ENCODE data around the gene C1QTNF1. TPM values are rescaled to one million over a fixed set of nuclear protein-coding genes. Genes with fewer than 3 reads are reported as not detected.

The C1QTNF1 gene
- total RNA-seq, 1 experiment from 2014 or later = 6.3 TPM

DNA sequence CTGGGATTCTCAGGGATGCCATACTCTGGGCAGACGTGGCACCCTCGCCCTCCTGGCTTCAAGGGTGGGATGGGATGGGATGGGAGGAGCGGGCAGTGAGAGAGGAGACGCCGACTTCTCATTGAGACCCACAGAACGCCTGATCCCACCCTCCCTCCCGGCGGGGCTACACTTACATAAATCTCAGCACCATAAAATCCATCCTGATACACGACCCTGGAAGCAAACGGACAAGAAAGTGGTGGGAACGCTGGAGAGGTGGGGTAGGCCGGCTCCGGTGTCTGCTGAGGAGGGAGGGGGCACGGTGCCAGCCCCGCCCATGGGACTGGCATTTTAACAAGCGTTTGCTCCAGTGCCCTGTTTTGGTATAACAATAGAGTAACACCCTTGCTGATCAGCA is 72.5 kb downstream of the C1QTNF1 start:
- H3K27ac ChIP-seq (ENCODE audit: low read depth, low read length, poor library complexity, severe bottlenecking) = no peak overlapping the region
- DNase-seq (ENCODE audit: low spot score) = no peak
- no peak overlapping the region for H3K4me3 ChIP-seq (ENCODE audit: low read depth, low read length, poor library complexity, severe bottlenecking)
- CTCF ChIA-PET = no interaction called here
- BruUV-seq (replicated peaks) = no TSS peak
- H3K36me3 ChIP-seq (ENCODE audit: insufficient read depth, low read length, poor library complexity, severe bottlenecking) = no peaks in the 10 kb centered on the region
- peaks cover 42% of the 10 kb centered on the region for H3K27me3 ChIP-seq (replicated peaks; ENCODE audit: insufficient read depth, low read depth, low read length, poor library complexity)
- TF ChIP-seq, protein P1, sequence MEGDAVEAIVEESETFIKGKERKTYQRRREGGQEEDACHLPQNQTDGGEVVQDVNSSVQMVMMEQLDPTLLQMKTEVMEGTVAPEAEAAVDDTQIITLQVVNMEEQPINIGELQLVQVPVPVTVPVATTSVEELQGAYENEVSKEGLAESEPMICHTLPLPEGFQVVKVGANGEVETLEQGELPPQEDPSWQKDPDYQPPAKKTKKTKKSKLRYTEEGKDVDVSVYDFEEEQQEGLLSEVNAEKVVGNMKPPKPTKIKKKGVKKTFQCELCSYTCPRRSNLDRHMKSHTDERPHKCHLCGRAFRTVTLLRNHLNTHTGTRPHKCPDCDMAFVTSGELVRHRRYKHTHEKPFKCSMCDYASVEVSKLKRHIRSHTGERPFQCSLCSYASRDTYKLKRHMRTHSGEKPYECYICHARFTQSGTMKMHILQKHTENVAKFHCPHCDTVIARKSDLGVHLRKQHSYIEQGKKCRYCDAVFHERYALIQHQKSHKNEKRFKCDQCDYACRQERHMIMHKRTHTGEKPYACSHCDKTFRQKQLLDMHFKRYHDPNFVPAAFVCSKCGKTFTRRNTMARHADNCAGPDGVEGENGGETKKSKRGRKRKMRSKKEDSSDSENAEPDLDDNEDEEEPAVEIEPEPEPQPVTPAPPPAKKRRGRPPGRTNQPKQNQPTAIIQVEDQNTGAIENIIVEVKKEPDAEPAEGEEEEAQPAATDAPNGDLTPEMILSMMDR (conservative IDR thresholded peaks at IDR 0.05; ENCODE audit: low read depth, low read length) = no peak
- no peak for TF ChIP-seq EZH2 (IDR thresholded peaks at IDR 0.05; ENCODE audit: borderline replicate concordance, low read depth, low read length, poor library complexity, severe bottlenecking)
- intact Hi-C loops (cut with micrococcal nuclease; ENCODE audit: unreplicated experiment) = no loop called here
- H3K4me1 ChIP-seq (ENCODE audit: insufficient read depth, low read length, poor library complexity, severe bottlenecking) = no peaks in the 10 kb centered on the region
- no peaks in the 10 kb centered on the region for H3K9me3 ChIP-seq (ENCODE audit: low read depth, low read length, poor library complexity, severe bottlenecking)
- POLR2A ChIA-PET (ENCODE audit: low non-redundant PET) = no interaction called here

DNA sequence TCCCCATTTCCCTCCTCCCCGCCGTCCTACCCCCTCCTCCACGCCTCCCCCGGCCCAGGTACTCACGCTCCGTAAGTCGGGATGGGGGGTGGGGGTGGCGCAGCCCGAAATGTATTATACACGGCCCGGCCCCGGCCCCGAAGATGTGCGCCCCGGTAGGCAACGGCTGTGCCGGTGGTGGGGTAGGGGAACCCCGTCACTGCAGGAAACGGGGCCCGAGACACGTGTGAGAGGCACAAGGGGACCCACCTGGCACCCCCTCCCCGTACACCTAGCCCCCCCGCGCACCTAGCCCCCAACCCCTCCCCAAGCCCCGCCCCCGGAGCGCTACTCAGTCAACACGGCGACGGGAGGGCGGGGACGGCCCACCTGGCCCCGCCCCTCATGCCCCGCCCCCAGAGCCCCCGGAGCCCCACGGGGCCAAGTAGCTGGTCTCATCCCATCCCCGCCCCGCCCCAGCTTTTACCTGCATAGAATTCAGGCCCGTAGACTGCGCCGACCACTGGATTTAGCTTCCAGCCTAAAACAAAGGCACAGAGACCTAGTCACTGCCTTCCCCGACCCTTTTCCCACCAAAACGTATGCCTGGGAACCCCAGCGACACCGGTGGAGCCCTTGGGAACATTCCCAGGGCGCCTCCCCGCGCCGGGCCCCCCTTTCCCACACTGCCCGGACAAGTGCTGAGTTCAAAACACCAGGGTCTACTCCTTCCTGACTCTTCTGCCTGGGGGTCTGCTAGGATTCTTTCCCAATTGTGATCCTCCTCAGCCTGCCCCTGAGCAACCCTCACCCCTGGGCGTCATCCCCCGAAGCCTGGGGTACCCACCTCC is 73.5 kb downstream of the C1QTNF1 start:
- H3K27ac ChIP-seq (ENCODE audit: low read depth, low read length, poor library complexity, severe bottlenecking) = no peak overlapping the region
- H3K9me3 ChIP-seq (ENCODE audit: low read depth, low read length, poor library complexity, severe bottlenecking) = no peaks in the 10 kb centered on the region
- no peaks in the 10 kb centered on the region for H3K36me3 ChIP-seq (ENCODE audit: insufficient read depth, low read length, poor library complexity, severe bottlenecking)
- peaks cover 51% of the 10 kb centered on the region for H3K27me3 ChIP-seq (replicated peaks; ENCODE audit: insufficient read depth, low read depth, low read length, poor library complexity)
- intact Hi-C loops (cut with micrococcal nuclease; ENCODE audit: unreplicated experiment) = no loop called here
- POLR2A ChIA-PET (ENCODE audit: low non-redundant PET) = no interaction called here
- CTCF ChIA-PET = interaction anchor here (0.6 kb wide), 1 partner anchor 158 kb away, joined by 7 read pairs; no protein-coding TSS in a partner anchor
- no TSS peak for BruUV-seq (replicated peaks)
- H3K4me1 ChIP-seq (ENCODE audit: insufficient read depth, low read length, poor library complexity, severe bottlenecking) = no peaks in the 10 kb centered on the region
- H3K4me3 ChIP-seq (ENCODE audit: low read depth, low read length, poor library complexity, severe bottlenecking) = no peak overlapping the region
- DNase-seq (ENCODE audit: low spot score) = no peak
- TF ChIP-seq, protein P1 (conservative IDR thresholded peaks at IDR 0.05; ENCODE audit: low read depth, low read length) = no peak

DNA sequence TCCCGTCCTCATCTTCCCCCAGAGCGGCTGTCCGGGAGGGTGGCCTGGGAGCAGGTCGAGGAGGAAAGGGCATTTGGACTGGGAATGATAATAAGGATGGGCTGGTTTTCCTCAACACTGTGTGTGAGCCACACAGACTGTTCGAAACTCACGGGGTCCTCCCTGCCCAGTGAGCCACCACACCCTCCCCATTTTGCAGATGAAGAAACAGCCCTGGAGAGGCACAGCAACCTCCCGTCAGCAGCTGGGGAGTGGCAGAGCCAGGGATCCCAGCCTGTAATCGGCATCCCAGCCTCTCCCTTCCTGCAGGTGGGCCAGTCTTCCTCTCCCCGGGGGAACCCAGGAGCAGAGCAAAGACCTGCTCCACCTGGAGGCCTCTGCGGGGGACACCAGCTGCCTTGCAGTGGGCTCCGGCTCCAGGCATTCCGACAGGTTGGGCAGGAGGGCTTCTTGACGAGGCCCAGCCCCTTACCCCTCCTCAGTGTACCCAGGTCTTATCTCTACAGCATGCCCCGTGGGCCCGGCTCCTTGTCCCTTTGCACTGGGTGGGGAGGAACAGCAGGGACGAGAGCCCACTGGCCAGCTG is 74.4 kb downstream of the C1QTNF1 start:
- CTCF ChIA-PET = interaction anchor here (0.6 kb wide), 1 partner anchor 30 kb away, joined by 3 read pairs; no protein-coding TSS in a partner anchor
- peak; percentile 24 for TF ChIP-seq EZH2 (IDR thresholded peaks at IDR 0.05; ENCODE audit: borderline replicate concordance, low read depth, low read length, poor library complexity, severe bottlenecking)
- TF ChIP-seq, protein P1 (conservative IDR thresholded peaks at IDR 0.05; ENCODE audit: low read depth, low read length) = no peak
- Histone ChIP-seq H3K27me3 (replicated peaks; ENCODE audit: insufficient read depth, low read depth, low read length, poor library complexity) (peaks cover 59% of the 10 kb centered on the region), H3K36me3 (ENCODE audit: insufficient read depth, low read length, poor library complexity, severe bottlenecking) (no peaks in the 10 kb centered on the region), H3K4me1 (ENCODE audit: insufficient read depth, low read length, poor library complexity, severe bottlenecking) (no peaks in the 10 kb centered on the region), H3K9me3 (ENCODE audit: low read depth, low read length, poor library complexity, severe bottlenecking) (no peaks in the 10 kb centered on the region), H3K27ac (ENCODE audit: low read depth, low read length, poor library complexity, severe bottlenecking) (no peak overlapping the region), H3K4me3 (ENCODE audit: low read depth, low read length, poor library complexity, severe bottlenecking) (no peak overlapping the region)
- POLR2A ChIA-PET (ENCODE audit: low non-redundant PET) = no interaction called here
- intact Hi-C loops (cut with micrococcal nuclease; ENCODE audit: unreplicated experiment) = no loop called here
- no peak for DNase-seq (ENCODE audit: low spot score)
- no TSS peak for BruUV-seq (replicated peaks)

Other genes starting within 250 kb of the C1QTNF1 start
- 17.9 and 24.6 TPM in 2 replicates for gene CYTH1, start 241.9 kb upstream of the C1QTNF1 start, total RNA-seq (2021)
- gene USP36, start 183.4 kb upstream of the C1QTNF1 start, total RNA-seq (2021) = 58.4 and 74.9 TPM in 2 replicates
- 1.5 TPM in 2 replicates for gene CEP295NL, start 121.0 kb upstream of the C1QTNF1 start, total RNA-seq (2021)
- gene TIMP2, start 98.8 kb upstream of the C1QTNF1 start, total RNA-seq (2021) = 60.5 and 75.3 TPM in 2 replicates
- gene LGALS3BP, start 44.2 kb upstream of the C1QTNF1 start, total RNA-seq (2021) = 295 and 324 TPM in 2 replicates
- 54.2 and 67.9 TPM in 2 replicates for gene CANT1, start 14.4 kb upstream of the C1QTNF1 start, total RNA-seq (2021)
- 24.4 and 33.6 TPM in 2 replicates for gene ENGASE, start 50.7 kb downstream of the C1QTNF1 start, total RNA-seq (2021)